NCI-H226 (cell line): ENCODE measurements around the gene POU2F2.

Experiments
- DNase-seq: peaks from one replicate; pipeline ENCODE4 v3.0.0-alpha.2; 2015

The POU2F2 gene

DNA sequence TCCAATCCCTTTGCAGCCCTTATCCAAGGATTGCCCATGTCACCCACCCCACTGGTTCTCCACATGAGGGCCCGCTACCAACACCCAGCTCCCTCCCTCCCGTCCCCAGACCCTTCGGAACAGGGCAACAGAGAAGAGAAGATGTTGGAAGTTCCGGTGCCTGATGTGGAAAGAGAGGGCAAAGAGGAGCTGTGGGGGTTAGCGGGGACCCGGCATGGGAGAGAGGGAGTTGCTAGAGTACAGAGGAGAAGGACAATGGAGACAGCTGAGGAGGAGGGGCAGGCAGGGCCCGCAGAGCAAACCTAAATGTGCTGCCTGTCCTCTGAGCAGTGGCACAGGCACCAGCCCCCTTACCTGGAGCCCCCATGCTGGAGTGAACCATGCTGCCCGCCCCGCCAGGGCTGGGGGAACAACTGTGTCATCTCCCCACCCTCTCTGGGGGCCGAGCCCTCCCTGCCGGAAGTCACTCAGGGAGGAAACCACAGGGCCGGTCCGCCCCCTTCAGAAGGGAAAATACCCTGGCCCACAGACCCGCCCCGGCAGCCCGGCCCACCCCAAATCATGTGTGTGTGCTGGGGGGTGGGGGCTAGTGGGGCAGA, at the start of gene POU2F2:
TSS of gene POU2F2 (minus strand) at position 417 of the 599 bp plus-strand sequence. CDS start at position 382, 35 bp downstream.
- DNase-seq: no peak

DNA sequence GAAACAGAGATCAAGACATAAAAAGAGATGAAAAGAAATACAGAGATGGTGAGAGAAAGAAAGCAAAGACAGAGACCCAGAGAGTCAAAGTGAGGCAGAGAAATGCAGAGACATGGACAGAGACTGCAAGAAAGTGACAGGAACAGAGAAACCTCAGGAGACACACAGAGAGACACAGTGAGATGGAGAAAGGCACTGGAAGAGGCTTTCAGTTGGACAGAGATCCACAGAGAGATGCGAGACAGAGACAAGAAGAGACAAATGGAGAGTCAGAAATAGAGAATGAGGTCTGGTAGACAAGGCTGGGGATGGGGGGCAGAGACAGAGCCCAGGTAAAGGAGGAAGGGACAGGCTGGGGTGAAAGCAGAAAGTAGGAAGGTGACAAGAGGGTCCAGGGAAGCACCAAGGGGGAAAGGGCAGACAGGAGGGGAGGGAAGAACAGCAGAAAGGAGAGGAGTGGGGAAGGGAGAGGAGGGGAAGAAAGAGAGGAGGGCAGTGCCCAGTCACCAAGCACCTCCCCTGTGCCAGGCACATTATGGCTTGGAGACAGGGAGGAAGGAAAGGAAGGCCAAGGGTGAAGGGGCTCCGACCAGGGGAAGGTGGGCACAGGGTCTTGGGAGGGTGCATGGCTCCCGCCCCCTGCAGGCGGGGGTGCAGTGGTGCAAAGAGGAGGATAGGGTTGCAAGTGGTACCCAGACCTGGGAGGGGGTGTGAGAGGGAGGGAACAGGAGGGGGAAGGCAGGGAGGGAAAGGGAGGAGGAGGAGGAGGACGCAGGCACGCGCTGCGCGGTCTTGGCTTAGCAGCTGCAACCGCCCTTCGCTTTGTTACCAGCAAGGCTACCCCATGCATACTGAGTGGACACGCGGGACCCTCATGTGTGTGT, 46.8 kb upstream of the POU2F2 start:
- no peak for DNase-seq

GRCh38 chr19:42177686-42178019, 45.4 kb upstream of the POU2F2 start:
- DNase-seq: no peak

- DNase-seq: peak; percentile 68
Measured at GRCh38 chr19:42176990-42177685, 44.9 kb upstream of the POU2F2 start.

DNA sequence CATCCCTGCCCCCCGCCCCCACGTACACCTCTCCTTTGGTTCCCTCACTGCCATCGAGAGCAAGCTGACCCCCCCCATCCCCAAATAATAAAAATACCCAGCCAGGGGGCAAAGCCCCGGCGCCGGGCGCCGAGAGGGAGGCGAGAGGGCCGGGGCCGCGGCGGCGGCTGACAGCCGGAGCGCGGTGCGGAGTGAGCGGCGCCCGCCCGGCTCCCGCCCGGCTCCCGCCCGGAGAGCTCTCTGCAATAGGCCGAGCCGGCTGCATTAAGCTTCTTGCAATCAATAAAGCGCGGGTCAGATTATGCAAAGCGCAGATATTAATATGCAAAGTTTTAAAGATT, 44.4 kb upstream of the POU2F2 start:
- DNase-seq: no peak

DNA sequence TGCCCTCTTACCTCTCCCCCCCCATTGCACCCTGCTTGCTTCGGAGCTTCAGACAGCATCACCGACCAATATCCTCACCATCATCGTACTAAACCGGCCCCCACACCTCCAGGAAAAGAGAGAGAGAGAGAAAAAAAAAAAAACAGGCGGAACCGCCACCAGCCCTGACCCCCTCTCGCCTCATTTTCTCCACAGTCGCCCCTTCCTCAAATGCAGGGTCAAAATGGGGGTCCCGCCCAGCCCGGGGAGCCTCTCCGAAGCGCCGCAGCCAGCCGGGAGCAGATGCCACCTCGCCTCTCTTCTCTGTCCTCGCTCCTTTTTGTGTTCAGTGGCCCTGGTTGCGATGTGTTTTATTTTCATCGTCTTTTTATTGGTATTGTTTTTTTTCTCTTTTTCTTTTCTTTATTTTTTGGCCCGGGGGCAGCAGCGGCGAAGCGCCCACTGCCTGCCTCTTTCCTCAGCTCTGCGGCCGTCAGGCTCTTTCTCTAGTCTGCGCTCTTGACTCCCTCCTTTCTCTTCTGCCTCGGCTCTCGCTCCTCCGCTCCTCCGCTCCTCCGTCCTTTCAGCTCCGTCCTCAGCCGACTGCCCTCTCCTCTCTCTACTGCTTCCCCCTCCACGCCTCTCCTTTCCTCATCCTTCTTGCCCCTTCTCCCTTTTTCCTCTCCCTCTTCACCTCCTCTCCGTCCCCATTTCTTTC, 43.9 kb upstream of the POU2F2 start:
- DNase-seq: no peak

- no peak for DNase-seq
Measured at GRCh38 chr19:42174958-42175734, 42.9 kb upstream of the POU2F2 start.

DNA sequence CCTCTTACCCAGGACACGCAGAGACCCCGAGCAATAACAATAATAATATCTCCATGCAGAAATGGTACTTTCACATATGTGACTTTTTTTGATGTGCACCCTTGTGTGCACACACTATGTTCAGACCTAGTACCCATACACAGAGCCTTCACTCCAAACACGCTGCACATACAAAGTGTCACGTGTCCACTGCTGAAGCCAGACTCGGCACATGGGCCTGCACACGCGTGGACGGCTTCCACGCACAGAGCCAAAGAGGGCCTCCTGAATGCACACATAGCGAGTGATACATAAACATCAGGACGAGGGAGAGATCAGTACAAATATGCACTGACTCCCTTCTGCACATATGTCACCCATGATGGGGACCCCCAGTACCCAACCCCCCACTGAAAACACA, 41.9 kb upstream of the POU2F2 start:
- no peak for DNase-seq

DNA sequence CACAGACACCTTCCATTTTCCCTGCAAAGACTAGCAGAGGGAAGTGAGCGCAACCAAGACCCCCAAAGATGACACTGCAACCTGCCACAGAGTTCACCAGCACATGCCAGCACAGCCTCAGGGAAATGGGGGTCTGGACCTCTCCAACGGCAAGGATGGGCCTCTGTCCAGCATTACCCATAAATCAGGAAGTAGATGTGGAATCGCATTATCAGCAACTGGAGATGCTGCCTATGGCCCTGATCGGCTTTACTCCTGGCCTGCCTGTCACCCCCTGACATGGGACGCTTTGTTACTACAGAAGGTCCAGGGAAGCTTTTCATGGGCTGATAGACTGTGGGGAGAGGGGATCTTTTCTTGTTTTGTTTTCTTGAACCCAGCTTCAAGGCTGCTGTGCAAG, 41.4 kb upstream of the POU2F2 start:
- DNase-seq: no peak

DNA sequence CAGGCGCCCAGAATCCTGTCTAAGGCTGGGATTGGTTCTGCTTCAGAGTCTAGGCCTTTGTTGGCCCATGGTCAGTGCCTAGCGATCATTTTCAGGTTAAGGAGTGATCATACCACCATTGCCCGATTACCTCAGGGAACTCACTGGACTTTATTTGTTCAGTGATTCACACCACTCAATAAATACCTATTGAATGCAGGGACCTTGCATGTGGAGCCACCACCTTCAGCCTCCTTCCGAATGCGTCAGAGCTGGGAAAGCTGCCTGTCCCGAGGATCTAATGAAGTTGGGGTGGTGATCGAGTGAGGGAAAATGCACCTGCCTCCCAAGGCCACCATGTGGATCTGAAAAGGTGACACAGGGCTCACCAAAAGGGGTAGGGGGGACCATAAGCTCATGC, 40.0 kb upstream of the POU2F2 start:
- no peak for DNase-seq

DNA sequence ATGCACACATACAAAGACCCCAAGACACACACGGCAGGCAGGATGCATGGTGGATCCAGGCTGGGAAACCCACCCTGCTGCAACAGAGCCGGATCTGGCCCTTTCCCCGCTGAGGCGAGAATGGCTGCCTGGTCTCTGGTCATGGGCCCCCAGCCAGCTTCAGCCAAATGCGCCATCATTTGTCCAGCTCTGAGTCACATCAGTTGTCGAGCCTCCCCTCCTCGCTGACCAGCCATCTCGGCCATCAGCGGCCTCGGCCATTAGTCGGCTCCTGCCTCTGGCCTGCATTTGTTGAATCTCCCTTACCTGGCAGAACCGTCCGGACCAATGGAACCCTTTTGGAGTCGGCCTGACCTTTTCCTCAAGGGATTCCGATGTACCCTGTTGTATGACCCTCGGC, 38.5 kb upstream of the POU2F2 start:
- DNase-seq: no peak

DNA sequence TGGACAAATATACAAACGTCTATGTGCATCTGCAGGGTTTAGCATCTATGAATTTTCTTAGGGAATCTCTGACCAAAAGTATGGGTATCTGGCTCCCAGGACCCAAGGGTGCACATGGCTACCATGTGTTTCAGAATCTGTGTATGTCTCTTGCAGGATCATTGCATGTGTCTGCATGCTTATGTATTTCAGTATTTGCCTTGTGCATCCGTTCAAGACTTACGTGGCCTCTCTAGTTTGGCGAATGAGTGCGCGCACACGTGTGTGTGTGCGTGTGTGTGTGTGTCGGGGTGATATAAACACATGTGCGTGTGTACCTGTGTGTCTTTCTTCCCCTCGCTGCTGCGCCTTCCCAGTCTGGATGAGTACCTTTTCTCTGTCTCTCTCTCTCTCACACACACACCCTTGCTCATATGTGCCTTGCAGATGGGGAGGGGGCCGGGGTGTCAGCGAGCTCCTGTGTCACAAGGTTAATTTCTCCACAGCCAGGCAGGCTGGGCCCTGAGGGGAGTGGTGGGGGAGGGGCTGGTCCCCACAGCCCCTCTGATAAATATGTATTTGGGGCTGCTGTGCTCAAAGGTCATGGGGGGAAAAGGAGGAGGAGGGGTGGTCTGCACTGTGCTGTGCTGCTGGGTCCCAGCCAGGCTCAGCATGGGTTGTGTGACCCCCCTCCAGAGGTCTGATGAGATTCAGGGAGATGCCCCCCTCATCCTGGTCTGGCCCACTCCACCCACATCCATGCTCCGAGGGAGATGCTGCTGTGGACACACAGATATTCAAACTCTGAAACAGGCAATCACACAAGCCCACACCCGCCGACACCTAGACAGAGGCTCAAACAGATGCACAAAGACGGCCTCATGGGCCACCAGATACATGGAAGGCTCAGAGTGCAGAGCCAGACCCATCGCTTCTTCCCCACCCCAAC, 37.5 kb upstream of the POU2F2 start:
- DNase-seq: no peak

DNA sequence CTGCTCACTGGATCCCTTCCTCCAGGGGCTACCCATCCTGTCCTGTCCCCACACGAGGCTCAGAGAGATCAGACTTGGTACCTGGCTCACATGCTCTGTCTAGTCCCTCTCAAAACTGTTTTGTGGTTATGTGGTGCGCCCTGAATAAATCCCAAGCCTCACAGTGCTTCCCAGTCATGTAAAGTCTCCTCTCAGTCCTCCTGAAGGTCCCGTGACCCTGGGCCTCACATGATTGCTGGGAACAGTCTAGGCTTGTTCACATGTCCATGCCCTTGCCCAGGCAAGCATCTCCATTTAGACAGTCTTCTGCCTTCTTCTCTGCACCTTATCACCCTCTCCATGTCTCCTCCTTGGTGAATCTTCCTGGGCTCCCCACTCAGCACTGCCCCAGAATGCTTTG, 36.0 kb upstream of the POU2F2 start:
- no peak for DNase-seq

DNA sequence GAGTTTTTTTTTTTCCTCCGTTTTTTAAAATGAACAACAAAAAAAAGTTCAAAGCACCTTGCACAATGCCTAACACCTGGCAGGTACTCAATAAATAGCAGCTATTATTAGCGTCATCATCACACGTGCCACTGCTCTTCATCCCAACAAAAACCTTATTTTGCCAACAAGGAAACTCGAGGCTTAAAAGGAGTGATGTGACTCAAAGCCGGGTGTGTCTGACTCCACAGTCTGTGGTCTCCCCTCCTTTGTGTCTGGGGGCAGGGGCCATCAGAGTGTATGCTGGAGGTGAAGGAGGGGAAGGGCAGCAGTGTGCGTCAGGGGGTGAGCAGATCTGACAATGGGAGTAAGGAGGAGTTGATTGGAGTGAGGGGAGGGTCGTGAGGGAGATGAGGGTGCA, 34.1 kb upstream of the POU2F2 start:
- no peak for DNase-seq

GRCh38 chr19:42165146-42165545, 32.9 kb upstream of the POU2F2 start:
- DNase-seq: no peak

DNA sequence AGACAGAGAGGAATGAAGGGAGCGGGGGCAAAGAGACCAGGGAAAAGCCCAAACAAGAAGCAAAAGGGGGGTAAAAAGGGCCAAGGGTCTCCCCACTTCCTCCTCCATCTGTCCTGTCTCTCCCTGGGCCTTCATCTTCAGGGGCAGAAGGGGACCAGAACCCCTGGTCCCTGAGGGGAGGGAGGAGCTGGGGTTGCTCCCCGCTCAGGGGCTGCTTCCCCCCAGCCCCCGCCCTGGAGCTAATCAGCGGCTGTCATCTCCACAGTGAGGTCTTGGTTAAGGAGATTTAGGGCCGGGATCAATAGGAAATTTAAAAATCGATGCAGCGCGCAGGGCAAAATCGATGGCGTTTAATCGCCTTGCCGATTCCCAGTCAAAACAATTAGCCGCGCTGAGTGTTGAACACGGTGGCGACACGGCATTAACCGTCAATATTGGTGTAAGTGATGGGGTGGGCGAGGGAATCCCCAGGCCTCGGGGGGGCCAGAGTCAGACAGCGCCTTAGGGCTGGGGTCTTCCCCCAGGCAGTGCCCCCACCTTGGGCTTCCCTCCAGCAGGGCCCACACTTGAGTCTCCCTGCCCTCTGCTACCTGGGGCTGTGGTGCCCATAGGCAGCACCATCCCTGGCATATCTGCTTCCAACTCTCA, 29.5 kb upstream of the POU2F2 start:
- no peak for DNase-seq

DNA sequence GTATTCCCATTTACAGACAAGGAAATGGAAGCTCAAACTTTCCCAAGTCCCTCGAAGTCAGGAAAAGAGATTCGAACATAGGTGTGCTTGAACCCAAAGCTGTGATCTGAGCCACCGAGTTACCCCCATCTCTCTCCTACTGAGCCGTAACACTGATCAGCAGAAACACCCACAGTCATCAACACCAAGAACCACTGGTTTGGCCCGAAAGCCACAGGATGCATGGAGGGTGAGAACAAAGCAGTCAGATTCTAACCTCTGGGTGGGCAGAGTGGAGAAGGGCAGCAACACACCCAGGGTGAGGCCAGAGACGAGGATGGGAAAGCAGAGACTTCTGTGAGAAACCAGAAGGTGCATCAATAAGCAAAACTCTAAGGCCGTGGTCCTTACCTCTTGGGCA, 27.7 kb upstream of the POU2F2 start:
- no peak for DNase-seq

GRCh38 chr19:42158926-42159325, 26.7 kb upstream of the POU2F2 start:
- no peak for DNase-seq

DNA sequence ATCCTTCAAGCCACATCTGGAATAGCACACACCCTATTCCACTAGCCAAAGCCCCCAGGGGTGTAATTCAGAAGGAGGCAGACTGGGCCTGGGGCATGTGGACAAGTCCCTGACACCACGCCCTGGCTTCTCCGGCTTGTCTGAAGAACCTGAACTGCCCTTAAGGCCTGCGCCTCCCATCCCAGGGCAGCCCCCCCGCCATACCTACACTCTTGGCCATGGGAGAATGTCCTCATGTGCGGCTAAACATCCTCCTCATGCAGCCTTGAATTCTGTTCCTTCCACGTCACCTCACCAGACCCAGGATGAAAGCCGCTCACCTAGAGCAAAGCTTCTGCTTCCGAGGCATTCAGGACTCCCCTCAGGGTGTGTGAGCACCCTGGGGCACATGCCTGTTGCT, 24.3 kb upstream of the POU2F2 start:
- DNase-seq: no peak

DNA sequence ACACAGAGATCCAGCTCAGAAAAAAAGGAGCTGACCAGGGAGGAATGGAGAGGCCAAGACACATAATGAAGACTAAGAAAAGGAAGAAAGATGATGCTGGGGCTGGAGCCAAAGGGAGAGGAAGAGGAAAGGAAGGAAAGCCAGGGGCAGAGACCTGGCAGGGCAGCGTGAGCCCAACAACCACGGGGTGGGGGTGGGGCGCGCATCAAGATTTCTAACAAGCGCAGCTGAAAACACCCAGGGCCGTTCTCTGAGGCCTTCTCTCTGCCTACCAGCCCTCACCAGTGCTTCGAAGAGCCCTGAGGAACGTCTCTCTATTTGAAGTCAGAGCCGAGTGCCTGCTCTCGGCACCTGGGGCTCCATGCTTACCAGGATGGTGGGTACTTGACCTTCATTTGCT, 23.6 kb upstream of the POU2F2 start:
- no peak for DNase-seq
